MV-4-11 (cell line): ENCODE measurements around the gene AUH.

Experiments
- DNase-seq: peaks from one replicate; lab custom pipeline; 2025; lab: John Stamatoyannopoulos, UW

Gene AUH

DNA sequence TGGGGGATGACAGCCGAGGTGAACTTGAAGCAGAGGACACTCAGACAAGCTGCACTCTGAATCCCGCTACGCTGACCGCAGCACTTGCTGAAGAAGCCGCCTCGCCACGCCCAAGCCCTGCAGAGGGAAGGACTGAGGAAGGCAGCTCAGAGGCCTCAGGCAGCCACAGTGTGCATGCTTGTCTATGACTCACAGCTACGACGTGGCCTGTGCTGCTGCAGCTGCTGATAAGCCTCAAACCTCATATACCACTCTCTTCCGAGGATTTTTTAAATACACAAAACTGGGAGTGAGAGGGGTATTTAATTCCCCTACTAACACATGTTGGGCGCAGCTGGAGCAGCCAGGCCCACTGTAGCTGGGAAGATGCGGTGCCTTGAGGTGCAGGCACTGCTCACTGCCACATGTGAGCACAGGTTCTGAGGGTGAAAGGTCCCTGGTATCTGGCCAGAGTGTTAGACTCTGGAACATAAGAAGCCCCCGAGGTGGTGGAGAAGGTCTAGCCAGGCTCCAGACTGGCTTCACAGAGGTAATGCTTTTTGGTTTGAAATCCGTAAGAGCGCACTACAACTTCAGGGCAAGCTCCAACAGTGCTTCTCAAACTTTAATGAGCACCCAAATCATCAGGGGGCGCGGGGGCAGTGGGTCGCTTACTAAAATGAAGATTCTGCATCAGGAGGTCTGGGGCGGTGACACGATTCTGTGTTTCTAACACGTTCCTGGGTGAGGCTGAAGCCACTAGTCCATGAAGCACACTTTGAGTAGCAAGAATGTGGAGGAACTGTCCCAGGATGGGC is 196.8 kb downstream of the AUH start:
- DNase-seq: peak; percentile 98
